ENCODE data around the gene DHRSX.

- TF ChIP-seq, protein P1, sequence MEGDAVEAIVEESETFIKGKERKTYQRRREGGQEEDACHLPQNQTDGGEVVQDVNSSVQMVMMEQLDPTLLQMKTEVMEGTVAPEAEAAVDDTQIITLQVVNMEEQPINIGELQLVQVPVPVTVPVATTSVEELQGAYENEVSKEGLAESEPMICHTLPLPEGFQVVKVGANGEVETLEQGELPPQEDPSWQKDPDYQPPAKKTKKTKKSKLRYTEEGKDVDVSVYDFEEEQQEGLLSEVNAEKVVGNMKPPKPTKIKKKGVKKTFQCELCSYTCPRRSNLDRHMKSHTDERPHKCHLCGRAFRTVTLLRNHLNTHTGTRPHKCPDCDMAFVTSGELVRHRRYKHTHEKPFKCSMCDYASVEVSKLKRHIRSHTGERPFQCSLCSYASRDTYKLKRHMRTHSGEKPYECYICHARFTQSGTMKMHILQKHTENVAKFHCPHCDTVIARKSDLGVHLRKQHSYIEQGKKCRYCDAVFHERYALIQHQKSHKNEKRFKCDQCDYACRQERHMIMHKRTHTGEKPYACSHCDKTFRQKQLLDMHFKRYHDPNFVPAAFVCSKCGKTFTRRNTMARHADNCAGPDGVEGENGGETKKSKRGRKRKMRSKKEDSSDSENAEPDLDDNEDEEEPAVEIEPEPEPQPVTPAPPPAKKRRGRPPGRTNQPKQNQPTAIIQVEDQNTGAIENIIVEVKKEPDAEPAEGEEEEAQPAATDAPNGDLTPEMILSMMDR (conservative IDR thresholded peaks at IDR 0.05): no peak
- TF ChIP-seq ZFX (IDR thresholded peaks at IDR 0.05): no peak
Observed at GRCh38 chrX:2486476-2487133, 14.2 kb downstream of the DHRSX start.

Measured in C4-2B (cell line).